ENCODE data around the gene LPCAT3.

LPCAT3 gene

DNA sequence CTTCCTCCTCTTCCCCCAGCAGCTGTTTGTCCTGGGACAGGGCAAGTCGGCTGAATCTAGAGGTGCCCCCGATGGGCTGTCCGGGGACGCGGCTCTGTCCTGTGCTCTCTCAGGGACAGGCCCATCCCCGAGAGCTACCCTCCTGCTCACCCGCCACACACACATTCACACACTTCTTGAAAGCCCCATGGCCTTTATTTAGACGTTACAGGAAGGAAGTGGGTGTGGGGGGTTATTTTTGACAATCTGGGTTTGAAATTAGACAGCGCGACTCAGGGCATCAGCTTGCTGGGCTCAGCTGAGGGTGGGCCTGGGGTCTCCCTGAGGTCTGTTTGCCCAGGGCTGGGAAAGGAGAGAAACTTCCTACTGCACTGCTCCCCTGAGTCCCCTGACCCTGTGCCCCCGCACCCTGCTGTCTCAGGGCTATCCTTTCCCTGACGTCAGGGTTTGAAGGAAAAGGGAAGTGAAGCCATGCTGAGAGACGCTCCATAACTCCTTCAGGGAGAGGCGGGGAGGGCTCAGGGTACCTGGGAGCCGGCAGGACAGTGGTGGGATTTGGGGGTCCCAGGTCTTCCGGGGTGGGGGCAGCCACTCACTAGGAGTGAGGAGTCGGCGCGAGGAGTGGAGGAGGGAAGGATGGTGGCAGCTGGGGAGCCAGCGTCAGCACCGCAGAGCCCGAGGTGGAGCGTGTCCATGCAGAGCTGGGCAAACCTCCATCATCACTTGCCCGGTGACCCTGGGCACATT is 59.0 kb downstream of the LPCAT3 start:
- peaks cover 9% of the 10 kb centered on the region; the same call in 1 of the 2 replicates for H3K4me1 ChIP-seq (ENCODE audit: control insufficient read depth, insufficient read depth, low read length)
- H3K27me3 ChIP-seq (ENCODE audit: control insufficient read depth, insufficient read depth, low read length), result no peaks in the 10 kb centered on the region
- H3K27ac ChIP-seq (ENCODE audit: low read length), result no peak overlapping the region
- no peak for DNase-seq (ENCODE audit: low read depth, low spot score)
- H3K36me3 ChIP-seq (ENCODE audit: control insufficient read depth, insufficient read depth, low read length), result no peaks in the 10 kb centered on the region
- WGBS (ENCODE audit: insufficient coverage, insufficient read length), result no CpG with 5 or more reads among the region's 24 CpGs
- no peaks in the 10 kb centered on the region for H3K9me3 ChIP-seq (ENCODE audit: control insufficient read depth, insufficient read depth, low read length)
- no peak overlapping the region for H3K4me3 ChIP-seq (ENCODE audit: low read length)

DNA sequence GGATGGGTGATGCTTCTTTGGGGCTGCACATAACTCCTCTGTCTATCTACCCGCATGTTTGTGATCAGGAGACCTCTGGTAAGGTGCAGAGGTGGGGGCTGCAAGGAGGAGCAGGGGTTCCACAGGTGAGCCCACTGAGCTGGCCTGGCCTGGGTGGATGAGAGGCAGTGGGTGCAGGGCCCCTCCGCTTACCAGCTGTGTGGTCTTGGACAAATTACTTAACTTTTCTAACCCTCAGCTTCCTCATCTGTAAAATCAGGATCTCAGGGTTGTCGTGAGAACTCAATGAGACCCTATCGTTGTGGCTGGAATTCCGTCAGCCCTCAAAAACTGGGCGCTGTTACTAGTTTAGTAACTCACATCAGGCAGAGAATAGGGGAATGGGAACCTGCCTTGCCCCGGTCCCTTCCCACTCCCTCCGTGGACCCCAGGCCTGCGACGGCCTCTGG is 59.6 kb downstream of the LPCAT3 start:
- Histone ChIP-seq H3K27me3 (ENCODE audit: control insufficient read depth, insufficient read depth, low read length) (no peaks in the 10 kb centered on the region), H3K27ac (ENCODE audit: low read length) (no peak overlapping the region), H3K4me3 (ENCODE audit: low read length) (no peak overlapping the region), H3K36me3 (ENCODE audit: control insufficient read depth, insufficient read depth, low read length) (no peaks in the 10 kb centered on the region), H3K4me1 (ENCODE audit: control insufficient read depth, insufficient read depth, low read length) (peaks cover 9% of the 10 kb centered on the region; the same call in 1 of the 2 replicates), H3K9me3 (ENCODE audit: control insufficient read depth, insufficient read depth, low read length) (no peaks in the 10 kb centered on the region)
- WGBS (ENCODE audit: insufficient coverage, insufficient read length), result no CpG with 5 or more reads among the region's 10 CpGs
- DNase-seq (ENCODE audit: low read depth, low spot score), result no peak

DNA sequence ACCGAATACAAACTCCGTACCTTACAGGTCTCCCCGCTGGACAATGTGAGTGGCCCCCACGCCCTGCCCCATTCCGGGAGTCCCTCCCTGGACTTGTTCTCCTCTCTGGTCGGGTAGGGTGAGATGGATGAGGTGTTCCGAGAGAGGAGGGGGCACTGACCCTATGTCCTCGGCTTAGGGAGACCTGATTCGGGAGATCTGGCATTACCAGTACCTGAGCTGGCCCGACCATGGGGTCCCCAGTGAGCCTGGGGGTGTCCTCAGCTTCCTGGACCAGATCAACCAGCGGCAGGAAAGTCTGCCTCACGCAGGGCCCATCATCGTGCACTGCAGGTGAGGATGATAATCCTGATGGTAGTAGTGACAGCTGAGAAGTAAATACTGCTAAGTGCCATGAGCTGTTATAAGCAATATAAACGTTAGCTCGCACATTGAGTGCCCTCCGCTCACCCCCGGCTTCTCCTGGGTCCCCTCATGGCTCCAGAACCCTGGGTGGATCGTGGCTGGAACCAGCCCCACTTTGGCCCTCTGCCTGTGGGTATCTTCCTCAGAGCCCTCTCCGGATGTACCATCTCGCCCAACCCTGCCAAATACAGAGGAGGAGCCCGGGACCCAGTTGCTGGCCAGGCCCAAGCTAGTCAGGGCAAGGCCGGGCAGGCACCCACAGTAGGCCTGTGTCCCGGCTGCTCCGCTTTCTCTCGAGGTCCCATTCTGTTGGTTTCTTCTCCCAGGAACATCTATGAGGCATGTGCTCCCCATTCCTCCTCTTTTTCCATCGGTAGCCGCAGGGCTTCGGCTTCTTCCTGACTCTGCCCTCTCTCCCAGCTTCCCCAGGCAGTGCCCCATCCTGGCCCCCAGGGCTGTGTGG is 60.3 kb downstream of the LPCAT3 start:
- no peak for DNase-seq (ENCODE audit: low read depth, low spot score)
- no peaks in the 10 kb centered on the region for H3K9me3 ChIP-seq (ENCODE audit: control insufficient read depth, insufficient read depth, low read length)
- H3K36me3 ChIP-seq (ENCODE audit: control insufficient read depth, insufficient read depth, low read length), result no peaks in the 10 kb centered on the region
- H3K4me1 ChIP-seq (ENCODE audit: control insufficient read depth, insufficient read depth, low read length), result peaks cover 9% of the 10 kb centered on the region; the same call in 1 of the 2 replicates
- H3K4me3 ChIP-seq (ENCODE audit: low read length), result no peak overlapping the region
- H3K27ac ChIP-seq (ENCODE audit: low read length), result no peak overlapping the region
- no peaks in the 10 kb centered on the region for H3K27me3 ChIP-seq (ENCODE audit: control insufficient read depth, insufficient read depth, low read length)
- no CpG with 5 or more reads among the region's 28 CpGs for WGBS (ENCODE audit: insufficient coverage, insufficient read length)

DNA sequence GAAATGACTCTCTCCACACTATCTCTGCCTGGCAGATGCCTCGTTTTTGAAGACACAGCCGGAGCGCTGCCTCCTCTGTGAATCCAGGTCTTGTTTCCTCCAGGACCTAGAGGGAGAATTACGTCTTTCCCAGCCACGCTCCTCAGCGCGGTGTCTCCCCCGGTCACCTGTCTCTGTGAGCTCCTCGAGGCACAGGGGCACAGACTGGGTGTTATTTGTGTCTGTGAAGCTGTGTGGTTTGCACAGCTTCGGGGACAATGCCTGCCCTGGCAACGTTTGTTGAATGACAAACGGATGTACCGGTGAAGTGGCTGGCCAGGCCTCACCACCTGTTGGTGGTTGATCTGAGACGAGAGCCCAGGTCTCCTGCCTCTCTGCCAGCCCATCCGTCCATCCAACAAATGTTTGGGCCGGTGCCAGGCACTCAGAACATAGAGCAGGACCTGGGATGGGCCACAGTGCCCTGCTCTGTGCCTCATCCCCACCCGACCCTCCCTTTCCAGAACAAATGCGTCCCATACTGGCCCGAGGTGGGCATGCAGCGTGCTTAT is 61.0 kb downstream of the LPCAT3 start:
- Histone ChIP-seq H3K9me3 (ENCODE audit: control insufficient read depth, insufficient read depth, low read length) (no peaks in the 10 kb centered on the region), H3K36me3 (ENCODE audit: control insufficient read depth, insufficient read depth, low read length) (no peaks in the 10 kb centered on the region), H3K4me3 (ENCODE audit: low read length) (no peak overlapping the region), H3K4me1 (ENCODE audit: control insufficient read depth, insufficient read depth, low read length) (peaks cover 9% of the 10 kb centered on the region; the same call in 1 of the 2 replicates), H3K27me3 (ENCODE audit: control insufficient read depth, insufficient read depth, low read length) (no peaks in the 10 kb centered on the region), H3K27ac (ENCODE audit: low read length) (no peak overlapping the region)
- WGBS (ENCODE audit: insufficient coverage, insufficient read length), result no CpG with 5 or more reads among the region's 20 CpGs
- no peak for DNase-seq (ENCODE audit: low read depth, low spot score)

DNA sequence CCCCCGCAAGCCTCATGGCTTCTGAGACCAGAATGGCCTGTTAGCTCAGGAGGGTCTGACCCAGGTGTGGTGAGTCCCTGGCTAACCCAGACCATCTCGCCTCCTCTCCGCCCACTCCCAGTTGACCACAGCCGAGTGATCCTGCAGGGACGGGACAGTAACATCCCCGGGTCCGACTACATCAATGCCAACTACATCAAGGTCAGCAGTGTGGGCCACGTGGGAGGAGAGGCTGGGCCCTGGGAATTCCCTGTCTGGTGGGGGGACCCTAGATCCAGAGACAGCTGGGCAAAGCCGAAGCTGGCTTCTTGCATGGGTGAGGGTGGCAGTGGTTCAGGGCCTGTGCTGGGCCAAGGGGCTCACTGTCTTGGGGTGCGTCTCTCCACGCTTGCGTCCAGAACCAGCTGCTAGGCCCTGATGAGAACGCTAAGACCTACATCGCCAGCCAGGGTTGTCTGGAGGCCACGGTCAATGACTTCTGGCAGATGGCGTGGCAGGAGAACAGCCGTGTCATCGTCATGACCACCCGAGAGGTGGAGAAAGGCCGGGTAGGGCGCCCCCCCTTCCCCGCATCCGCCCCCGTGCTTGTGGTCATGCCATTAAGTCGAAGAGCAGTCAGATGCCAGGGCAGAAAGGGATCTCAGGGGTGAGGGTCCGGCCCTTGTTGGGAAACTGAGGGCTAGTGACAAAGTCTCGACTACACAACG is 62.1 kb downstream of the LPCAT3 start:
- H3K4me3 ChIP-seq (ENCODE audit: low read length), result no peak overlapping the region
- no peaks in the 10 kb centered on the region for H3K36me3 ChIP-seq (ENCODE audit: control insufficient read depth, insufficient read depth, low read length)
- peaks cover 5% of the 10 kb centered on the region; the same call in 1 of the 2 replicates for H3K4me1 ChIP-seq (ENCODE audit: control insufficient read depth, insufficient read depth, low read length)
- H3K9me3 ChIP-seq (ENCODE audit: control insufficient read depth, insufficient read depth, low read length), result no peaks in the 10 kb centered on the region
- H3K27me3 ChIP-seq (ENCODE audit: control insufficient read depth, insufficient read depth, low read length), result no peaks in the 10 kb centered on the region
- no peak for DNase-seq (ENCODE audit: low read depth, low spot score)
- WGBS (ENCODE audit: insufficient coverage, insufficient read length), result no CpG with 5 or more reads among the region's 28 CpGs
- H3K27ac ChIP-seq (ENCODE audit: low read length), result no peak overlapping the region

DNA sequence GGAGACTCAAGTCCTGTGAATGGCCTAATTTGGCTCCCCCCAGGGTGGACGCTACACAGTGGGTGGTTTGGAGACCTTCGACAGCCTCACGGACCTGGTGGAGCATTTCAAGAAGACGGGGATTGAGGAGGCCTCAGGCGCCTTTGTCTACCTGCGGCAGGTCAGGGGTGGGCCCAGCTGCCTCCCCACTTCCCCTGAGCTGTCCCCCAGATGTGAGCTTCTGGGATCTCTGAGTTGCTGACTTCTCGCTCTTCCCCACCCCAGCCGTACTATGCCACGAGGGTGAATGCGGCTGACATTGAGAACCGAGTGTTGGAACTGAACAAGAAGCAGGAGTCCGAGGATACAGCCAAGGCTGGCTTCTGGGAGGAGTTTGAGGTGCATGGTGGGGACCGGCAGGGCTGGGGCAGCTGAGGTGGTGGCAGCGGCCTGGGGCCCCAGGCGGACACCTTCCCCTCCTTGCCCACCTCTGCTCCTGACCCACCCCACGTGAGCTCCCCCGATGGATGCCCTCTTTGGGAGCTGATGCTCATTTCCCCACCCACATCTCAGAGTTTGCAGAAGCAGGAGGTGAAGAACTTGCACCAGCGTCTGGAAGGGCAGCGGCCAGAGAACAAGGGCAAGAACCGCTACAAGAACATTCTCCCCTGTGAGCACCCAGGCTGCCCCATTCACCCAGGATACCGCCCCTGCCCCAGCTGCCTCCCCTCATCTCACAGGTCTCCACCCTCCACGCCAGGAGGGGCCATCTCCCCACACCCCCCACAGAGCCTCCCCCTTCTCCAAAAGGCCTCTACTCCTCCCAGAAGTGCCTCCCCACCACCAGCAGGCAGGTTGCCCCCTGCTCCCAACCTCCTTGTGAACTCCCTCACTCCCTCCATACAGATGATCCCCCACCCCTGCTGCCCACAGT is 62.9 kb downstream of the LPCAT3 start:
- WGBS (ENCODE audit: insufficient coverage, insufficient read length), result no CpG with 5 or more reads among the region's 22 CpGs
- Histone ChIP-seq H3K36me3 (ENCODE audit: control insufficient read depth, insufficient read depth, low read length) (no peaks in the 10 kb centered on the region), H3K4me3 (ENCODE audit: low read length) (no peak overlapping the region), H3K27ac (ENCODE audit: low read length) (no peak overlapping the region), H3K4me1 (ENCODE audit: control insufficient read depth, insufficient read depth, low read length) (0 out of 2 replicates have a peak, but pooled peaks cover 4% of the 10 kb centered on the region), H3K9me3 (ENCODE audit: control insufficient read depth, insufficient read depth, low read length) (no peaks in the 10 kb centered on the region), H3K27me3 (ENCODE audit: control insufficient read depth, insufficient read depth, low read length) (no peaks in the 10 kb centered on the region)
- DNase-seq (ENCODE audit: low read depth, low spot score), result no peak

DNA sequence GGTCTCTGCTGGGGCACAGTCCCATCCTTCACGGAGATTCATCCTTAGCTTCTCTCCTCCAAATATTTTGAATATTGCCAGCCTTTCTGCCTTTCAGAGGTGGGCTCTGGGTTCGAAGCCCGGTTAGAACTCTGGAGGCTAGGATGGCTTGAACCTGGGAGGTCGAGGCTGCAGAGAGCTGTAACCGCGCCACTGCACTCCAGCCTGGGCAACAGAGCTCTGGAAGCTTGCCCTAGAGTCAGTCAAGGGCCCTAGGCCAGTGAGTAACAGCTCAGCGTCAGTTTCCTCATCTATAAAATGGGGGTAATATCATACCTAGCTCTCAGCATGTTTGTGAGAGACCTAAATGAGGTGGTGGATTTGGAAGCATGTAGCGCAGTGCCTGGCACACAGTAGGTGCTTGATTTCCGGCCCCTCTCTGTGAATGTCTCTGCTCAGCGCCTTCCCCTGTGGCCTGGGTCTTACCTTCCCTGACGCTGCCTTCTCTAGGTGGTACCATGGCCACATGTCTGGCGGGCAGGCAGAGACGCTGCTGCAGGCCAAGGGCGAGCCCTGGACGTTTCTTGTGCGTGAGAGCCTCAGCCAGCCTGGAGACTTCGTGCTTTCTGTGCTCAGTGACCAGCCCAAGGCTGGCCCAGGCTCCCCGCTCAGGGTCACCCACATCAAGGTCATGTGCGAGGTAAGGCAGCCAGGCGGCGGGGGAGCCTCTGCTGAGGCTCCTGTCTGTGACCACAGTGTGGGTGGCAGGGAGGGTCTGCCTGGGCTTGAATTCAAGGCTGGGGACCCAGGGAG is 63.8 kb downstream of the LPCAT3 start:
- no peak for DNase-seq (ENCODE audit: low read depth, low spot score)
- H3K27me3 ChIP-seq (ENCODE audit: control insufficient read depth, insufficient read depth, low read length), result no peaks in the 10 kb centered on the region
- no peaks in the 10 kb centered on the region for H3K36me3 ChIP-seq (ENCODE audit: control insufficient read depth, insufficient read depth, low read length)
- no CpG with 5 or more reads among the region's 21 CpGs for WGBS (ENCODE audit: insufficient coverage, insufficient read length)
- 0 out of 2 replicates have a peak, but pooled peaks cover 4% of the 10 kb centered on the region for H3K4me1 ChIP-seq (ENCODE audit: control insufficient read depth, insufficient read depth, low read length)
- H3K27ac ChIP-seq (ENCODE audit: low read length), result no peak overlapping the region
- no peak overlapping the region for H3K4me3 ChIP-seq (ENCODE audit: low read length)
- no peaks in the 10 kb centered on the region for H3K9me3 ChIP-seq (ENCODE audit: control insufficient read depth, insufficient read depth, low read length)

DNA sequence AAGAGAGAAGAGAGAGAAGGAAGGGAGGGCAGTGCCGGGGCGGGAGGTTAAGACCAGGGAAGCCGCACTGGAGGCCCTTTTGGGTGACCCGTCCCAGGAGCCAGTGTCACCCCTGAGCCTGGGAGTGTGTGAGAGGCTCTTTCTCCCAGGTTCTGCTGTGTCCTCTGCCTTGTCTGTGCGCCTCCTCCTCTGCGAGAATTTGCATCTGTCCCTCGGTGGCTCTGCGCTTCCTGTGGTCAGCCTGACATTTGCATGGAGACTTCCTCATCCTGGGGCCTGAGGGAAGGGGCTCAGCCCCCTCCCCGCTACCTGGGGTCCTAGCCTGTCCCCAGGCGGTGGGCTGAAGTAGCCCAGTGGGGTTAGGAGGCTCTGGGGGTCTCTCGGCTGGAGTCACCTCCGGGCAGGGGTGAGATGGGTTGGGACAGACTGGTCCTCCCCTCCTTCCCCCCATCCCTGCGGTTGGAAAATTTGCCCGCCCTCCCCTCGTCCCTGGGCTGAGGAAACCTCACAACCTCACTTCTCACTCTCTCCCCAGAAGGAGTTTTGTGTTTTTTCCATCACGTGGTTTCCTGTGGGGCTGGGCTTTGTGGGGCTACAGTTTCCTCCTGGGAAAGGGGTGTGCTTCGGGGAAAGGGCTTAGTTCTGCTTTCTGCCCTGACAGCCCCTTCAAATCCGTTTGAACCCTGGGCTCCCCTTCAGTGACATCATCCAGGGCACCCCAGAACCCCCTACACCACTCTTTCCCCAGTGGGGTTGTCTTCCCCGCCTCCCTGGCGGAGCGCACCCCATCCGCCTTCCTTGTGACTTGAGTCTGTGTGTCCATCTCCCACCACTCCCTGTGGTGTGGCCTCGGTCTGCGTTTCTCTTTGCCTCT is 64.6 kb downstream of the LPCAT3 start:
- H3K27me3 ChIP-seq (ENCODE audit: control insufficient read depth, insufficient read depth, low read length), result no peaks in the 10 kb centered on the region
- H3K4me1 ChIP-seq (ENCODE audit: control insufficient read depth, insufficient read depth, low read length), result 0 out of 2 replicates have a peak, but pooled peaks cover 4% of the 10 kb centered on the region
- H3K4me3 ChIP-seq (ENCODE audit: low read length), result no peak overlapping the region
- H3K9me3 ChIP-seq (ENCODE audit: control insufficient read depth, insufficient read depth, low read length), result no peaks in the 10 kb centered on the region
- H3K27ac ChIP-seq (ENCODE audit: low read length), result no peak overlapping the region
- no peaks in the 10 kb centered on the region for H3K36me3 ChIP-seq (ENCODE audit: control insufficient read depth, insufficient read depth, low read length)
- DNase-seq (ENCODE audit: low read depth, low spot score), result no peak
- no CpG with 5 or more reads among the region's 24 CpGs for WGBS (ENCODE audit: insufficient coverage, insufficient read length)

All from iPS DF 6.9 (cell line).